ENCODE measurements around the gene LRIG2.
A peak's percentile ranks its signal among the peaks of the same experiment; 100 is the strongest.
"Not testable (repeated sequence)": the region's sequence is repeated elsewhere in the genome, so short reads cannot be mapped to it uniquely, and the experiment has no call there.

Gene LRIG2

DNA sequence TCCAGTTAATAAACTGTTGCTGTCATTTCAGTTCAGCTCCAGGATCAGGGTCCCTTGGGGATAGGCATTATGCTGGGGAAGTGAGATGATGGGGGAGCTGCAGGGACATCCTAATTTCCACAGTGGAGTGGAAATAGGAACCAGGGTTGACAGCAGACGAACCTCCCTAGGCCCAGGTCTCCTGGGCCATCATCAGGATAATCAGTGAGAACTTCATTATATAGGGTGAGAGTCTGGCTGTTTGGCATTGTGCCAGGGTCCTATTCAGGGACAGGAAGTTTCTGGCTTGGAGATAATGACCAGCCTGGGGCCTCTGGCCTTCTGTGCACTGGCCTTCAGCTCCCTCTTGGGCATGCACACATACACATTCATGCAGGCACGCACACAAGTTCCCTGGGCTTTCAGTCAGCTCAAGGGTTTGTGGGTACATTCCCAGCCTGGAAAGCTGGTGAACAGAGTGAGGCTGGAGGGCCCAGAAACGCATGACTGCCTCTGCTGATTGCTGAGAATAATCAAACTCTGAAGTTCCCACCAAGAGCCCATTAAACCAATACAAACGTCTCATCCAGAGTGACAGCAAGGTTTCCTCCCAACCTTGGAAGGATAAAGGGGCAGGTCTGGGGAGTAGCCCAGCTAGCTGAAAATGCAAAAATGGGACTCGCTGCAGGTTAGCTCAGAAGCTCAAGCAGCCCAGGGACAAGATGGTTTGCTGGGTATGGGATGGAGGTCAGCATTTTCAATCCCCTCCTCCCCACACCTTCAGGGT, 13.9 kb upstream of the LRIG2 start:
- no peak for DNase-seq (ENCODE audit: low read depth in 2 of 2)

GRCh38 chr1:113063456-113063855, 9.5 kb upstream of the LRIG2 start:
- not testable (repeated sequence) for DNase-seq (ENCODE audit: low read depth in 2 of 2)

DNA sequence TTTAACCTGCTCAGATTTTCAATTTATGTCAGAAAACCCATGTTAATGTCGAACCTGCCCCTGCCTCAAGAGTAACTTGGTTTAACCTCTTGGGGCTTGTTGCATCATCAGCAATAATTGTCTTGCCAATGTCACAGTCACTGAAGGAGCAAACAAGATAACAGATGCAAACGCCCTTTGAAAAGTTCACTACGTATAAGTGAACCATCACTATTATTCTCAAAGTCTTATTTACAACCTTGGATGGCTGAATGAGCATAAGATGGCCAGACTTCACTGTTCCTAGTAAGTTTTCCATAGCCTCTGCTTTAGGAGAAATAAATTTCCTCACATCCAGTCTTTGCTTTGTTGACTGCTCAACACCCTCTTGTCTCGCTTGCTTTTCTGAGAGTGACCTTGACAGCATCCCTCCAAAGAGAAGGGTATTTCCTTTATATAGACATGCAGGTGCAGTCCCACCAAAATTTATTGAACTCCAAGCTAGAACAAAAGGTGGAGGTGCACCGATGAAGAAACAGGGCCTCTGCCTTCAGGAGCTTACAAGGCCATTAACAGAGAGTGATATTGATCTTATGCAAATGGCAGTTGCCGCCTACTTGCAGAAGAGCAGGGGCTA, 749 bp upstream of the LRIG2 start:
- no peak for DNase-seq (ENCODE audit: low read depth in 2 of 2)

- no peak for DNase-seq (ENCODE audit: low read depth in 2 of 2)
These were observed 517 bp downstream of the LRIG2 start for GRCh38 chr1:113073479-113073950.

DNA sequence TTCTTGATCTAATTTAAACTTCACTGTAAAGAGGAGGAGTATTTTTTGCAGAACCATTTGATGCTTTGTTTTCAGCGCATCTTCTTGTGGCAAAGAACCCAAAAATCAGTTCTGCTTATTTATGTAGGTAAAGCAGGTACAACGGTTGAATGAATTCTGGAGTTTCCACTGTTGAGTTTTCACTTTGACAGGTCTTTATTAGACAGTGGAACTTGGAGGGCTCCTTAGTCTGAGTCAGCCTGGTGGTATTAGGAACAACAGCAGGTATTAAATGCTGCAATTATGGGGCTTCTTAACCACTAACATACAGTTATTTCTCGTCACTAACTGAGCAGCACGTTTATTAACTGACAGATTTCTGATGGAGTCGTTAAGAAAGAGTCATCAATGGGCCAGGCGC, 1.2 kb downstream of the LRIG2 start:
- DNase-seq (ENCODE audit: low read depth in 2 of 2): no peak

DNA sequence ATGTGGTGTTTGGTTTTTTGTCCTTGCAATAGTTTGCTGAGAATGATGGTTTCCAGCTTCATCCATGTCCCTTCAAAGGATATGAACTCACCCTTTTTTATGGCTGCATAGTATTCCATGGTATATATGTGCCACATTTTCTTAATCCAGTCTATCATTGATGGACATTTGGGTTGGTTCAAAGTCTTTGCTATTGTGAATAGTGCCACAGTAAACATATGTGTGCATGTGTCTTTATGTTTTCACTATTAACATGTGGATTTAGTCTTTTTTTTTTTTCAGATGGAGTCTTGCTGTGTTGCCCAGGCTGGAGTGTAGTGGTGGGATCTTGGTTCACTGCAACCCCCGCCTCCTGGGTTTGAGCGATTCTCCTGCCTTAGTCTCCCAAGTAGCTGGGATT, 5.0 kb downstream of the LRIG2 start:
- DNase-seq (ENCODE audit: low read depth in 2 of 2): not testable (repeated sequence)

DNA sequence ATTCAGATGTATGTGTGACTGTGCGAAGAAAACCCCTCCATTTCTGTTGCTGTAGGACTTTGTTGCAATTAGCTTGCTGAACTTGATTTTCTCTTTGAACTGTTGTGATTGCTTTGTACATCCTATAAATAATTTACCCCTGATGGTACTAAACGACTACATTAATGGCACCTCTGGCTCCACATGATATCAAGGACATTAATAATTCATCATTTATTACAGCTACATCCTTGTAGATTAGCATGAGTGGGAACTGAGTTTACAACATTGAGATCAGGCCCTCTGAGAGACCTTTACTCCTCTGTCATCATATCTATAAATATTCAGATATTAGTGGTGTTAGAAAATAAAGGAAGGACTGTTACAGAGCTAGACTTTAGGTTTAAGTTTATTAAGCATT, 13.5 kb downstream of the LRIG2 start:
- DNase-seq (ENCODE audit: low read depth in 2 of 2): no peak

GRCh38 chr1:113088972-113089371, 16.0 kb downstream of the LRIG2 start:
- no peak for DNase-seq (ENCODE audit: low read depth in 2 of 2)

GRCh38 chr1:113090051-113090450, 17.1 kb downstream of the LRIG2 start:
- no peak for DNase-seq (ENCODE audit: low read depth in 2 of 2)

- no peak for DNase-seq (ENCODE audit: low read depth in 2 of 2)
These were observed 19.1 kb downstream of the LRIG2 start for GRCh38 chr1:113091988-113092594.

DNA sequence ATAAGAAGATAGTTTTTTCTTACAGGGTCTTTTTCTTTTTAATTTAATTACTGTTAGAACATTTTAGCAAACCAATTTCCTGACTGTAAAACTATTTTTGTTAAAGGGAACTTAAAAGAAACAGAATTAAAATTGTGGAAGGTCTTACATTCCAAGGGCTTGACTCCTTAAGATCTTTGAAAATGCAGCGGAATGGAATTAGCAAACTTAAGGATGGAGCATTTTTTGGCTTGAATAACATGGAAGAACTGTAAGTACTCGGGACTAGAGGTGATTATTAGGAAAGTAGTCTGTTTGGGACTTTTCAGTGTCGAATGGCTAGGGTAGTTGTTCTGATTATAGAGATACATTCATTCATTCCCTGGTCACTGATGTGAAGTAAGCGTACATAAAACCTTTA, 21.5 kb downstream of the LRIG2 start:
- DNase-seq (ENCODE audit: low read depth in 2 of 2): no peak

- no peak for DNase-seq (ENCODE audit: low read depth in 2 of 2)
These were observed 22.9 kb downstream of the LRIG2 start for GRCh38 chr1:113095790-113096455.

DNA sequence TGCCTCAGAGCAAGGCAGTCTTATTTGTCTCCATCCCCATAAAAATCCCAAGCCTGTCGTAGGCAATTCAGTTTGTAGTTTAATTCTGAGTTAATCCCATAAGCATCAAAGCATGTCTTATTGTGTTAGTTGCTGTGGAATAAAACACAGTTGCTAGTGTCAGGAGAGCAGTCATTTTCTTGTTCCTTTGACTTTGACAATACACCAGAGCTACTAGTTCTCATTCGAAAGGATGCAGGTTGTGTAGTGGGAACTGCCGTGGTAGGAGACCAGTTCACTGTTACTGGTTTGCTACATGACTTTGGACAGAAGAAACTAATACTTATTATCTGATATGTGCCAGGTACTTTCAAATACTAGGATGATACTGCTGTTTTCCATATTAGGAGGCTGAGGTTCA, 23.5 kb downstream of the LRIG2 start:
- DNase-seq (ENCODE audit: low read depth in 2 of 2): no peak

- no peak for DNase-seq (ENCODE audit: low read depth in 2 of 2)
These were observed 28.6 kb downstream of the LRIG2 start for GRCh38 chr1:113101588-113101987.

- DNase-seq (ENCODE audit: low read depth in 2 of 2): no peak
These were observed 30.1 kb downstream of the LRIG2 start for GRCh38 chr1:113103048-113103447.

DNA sequence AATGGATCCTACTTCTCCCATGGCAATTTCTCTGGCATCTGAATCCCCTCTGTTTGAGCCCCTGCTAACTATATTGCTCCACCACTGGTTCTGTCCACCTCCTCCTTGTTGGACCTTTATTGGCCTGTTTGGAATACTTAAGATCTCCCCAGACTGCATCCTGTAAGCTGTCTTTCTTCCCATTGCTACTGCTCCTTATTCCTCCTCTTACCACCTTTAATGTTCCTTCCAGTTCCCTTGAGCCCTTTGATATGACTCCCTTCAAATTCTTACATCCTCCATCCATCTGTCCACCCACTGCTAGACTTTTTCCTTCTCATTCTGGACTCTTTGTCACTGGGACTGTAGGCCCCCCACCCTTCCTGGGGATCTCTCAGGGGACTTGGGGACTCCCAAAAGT, 31.0 kb downstream of the LRIG2 start:
- DNase-seq (ENCODE audit: low read depth in 2 of 2): no peak

- DNase-seq (ENCODE audit: low read depth in 2 of 2): no peak
These were observed 33.9 kb downstream of the LRIG2 start for GRCh38 chr1:113106910-113107309.

DNA sequence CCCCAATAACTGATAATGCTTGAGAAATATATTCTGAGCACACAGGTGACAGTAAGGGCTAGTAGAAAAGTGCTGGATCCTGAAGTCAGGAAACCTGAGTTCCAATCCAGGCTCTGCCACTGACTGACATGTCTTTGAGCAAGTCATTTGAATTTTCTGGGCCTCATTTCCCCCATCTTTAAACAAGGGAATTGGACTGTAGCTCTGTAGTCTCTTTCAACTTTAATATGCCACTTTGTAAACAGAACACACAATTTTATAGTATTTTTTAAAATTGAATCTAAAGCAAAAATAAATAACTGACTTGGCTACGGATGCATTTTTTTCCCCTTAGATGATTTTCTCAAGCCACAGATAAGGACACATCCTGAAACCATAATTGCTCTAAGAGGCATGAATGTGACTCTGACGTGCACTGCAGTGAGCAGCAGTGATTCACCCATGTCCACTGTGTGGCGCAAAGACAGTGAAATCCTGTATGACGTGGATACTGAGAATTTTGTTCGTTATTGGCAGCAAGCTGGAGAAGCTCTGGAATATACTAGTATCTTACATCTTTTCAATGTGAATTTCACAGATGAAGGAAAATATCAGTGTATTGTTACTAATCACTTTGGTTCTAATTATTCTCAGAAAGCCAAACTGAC, 37.0 kb downstream of the LRIG2 start:
- DNase-seq (ENCODE audit: low read depth in 2 of 2): peak; percentile 50 to 55

- no peak for DNase-seq (ENCODE audit: low read depth in 2 of 2)
These were observed 45.3 kb downstream of the LRIG2 start for GRCh38 chr1:113118266-113118665.

GRCh38 chr1:113123737-113124136, 50.7 kb downstream of the LRIG2 start:
- no peak for DNase-seq (ENCODE audit: low read depth in 2 of 2)

DNA sequence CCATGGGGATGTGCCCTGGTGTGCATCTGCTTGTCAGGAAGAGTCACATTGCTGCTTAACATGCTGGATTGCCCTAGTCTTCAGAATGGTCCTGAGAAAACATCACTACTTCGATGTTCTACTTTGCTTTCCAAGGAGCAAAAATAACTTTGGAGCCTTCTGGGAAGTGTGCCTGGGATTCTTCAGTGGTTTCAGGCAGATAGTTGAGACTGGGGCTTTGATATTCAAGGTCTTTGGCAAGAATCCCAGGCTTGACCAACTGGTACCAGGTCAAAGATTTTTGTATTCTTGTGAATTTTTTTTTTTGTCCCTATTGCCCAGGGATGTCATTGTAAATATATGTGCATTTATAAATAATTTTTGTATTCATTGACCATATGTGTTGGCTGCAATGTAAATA, 51.4 kb downstream of the LRIG2 start:
- no peak for DNase-seq (ENCODE audit: low read depth in 2 of 2)

DNA sequence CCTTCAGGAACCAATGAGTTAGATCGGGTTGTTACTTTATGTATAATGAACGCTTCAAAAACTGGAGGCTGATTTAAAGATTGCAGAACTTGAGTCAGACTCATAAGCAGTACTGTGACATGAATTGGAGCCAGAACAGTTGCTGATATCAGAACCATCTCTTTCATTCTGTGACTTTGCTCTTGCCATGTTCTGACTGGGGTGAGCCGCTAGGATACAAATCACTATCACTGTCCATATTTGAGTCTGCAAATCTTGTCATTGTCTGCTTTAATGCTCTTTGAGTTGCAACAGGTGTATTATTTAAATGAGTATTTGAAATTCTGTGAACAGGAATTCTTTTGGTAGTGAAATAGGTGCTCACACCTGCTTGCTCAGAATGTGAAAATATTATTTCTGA, 52.5 kb downstream of the LRIG2 start:
- no peak for DNase-seq (ENCODE audit: low read depth in 2 of 2)
